Upper lobe of left lung (tissue), 6 donors: Measurements from ENCODE around the gene UGDH. TPM values are rescaled to one million over a fixed set of nuclear protein-coding genes. Genes with fewer than 3 reads are reported as not detected.

Experiments
- ATAC-seq, 2 donors: fragments of 200-7000 bp; cut with Tn5 transposase; one replicate each; pipeline ENCODE4 v1.9.1; 2022; ENCODE audit warnings: mild to moderate bottlenecking in 2 of 2, moderate library complexity in 2 of 2; ENCODE audit not compliant: low FRiP score in 2 of 2
- DNase-seq, 2 donors: peaks; one replicate each; pipeline ENCODE4 v3.0.0-alpha.2; 2019 to 2020
- H3K27ac ChIP-seq, 4 donors: fragments of 200-600 bp; sonication (generic); one replicate each; pipeline ENCODE4 v1.5.1; 2016 to 2019
- H3K27me3 ChIP-seq, 4 donors: fragments of 200-600 bp; sonication (generic); one replicate each; pipeline ENCODE4 v1.5.1; 2017 to 2019
- H3K36me3 ChIP-seq, 4 donors: fragments of 200-600 bp; sonication (generic); one replicate each; pipeline ENCODE4 v1.5.1; 2016 to 2019
- H3K4me1 ChIP-seq, 4 donors: fragments of 200-600 bp; sonication (generic); one replicate each; pipeline ENCODE4 v1.5.1; 2018 to 2019
- H3K4me3 ChIP-seq, 4 donors: fragments of 200-600 bp; sonication (generic); one replicate each; pipeline ENCODE4 v1.5.1; 2017 to 2019; ENCODE audit warnings: mild to moderate bottlenecking in 2 of 4, moderate library complexity in 1 of 4
- H3K9me3 ChIP-seq, 4 donors: fragments of 200-600 bp; sonication (generic); one replicate each; pipeline ENCODE4 v1.5.1; 2018 to 2019
- EP300 ChIP-seq, 4 donors: sonication (generic); formaldehyde crosslinking; IDR thresholded peaks; one replicate each; pipeline ENCODE4 v1.5.1; 2017; ENCODE audit warnings: antibody characterized with exemption in 4 of 4, control low read depth in 2 of 4
- POLR2A ChIP-seq, 4 donors: fragments of 450-650 bp; IDR thresholded peaks; one replicate each; pipeline ENCODE4 v1.5.1; 2016 to 2017; ENCODE audit warnings: antibody characterized with exemption in 4 of 4, mild to moderate bottlenecking in 2 of 4
- POLR2AphosphoS5 ChIP-seq, 2 donors: sonication (generic); formaldehyde crosslinking; IDR thresholded peaks; one replicate each; pipeline ENCODE4 v1.5.1; 2017; ENCODE audit warnings: antibody characterized with exemption in 2 of 2
- WGBS, 2 donors: methylation state at CpG; one replicate each; pipeline ENCODE4 v1.1.5; 2017 to 2018; 5-methylcytosine and 5-hydroxymethylcytosine counted together
- total RNA-seq, 6 donors: library from RNA; depleted of rRNA in 4 of 6; stranded (reverse); fragments of >200 nt in 4 of 6; gene quantifications; one replicate each; pipeline versions ENCODE4 v1.1.0 to v1.2.1, GENCODE V29; 2016 to 2021
- TF ChIP-seq, protein P1 (sequence below), 6 experiments: fragments of 450-650 bp in 4 of 6; fragments of 200-600 bp in 2 of 6; sonication (generic) in 2 of 6; IDR thresholded peaks; one replicate each; pipeline ENCODE4 v1.5.1; 2016 to 2019; ENCODE audit warnings: antibody characterized with exemption in 6 of 6
- donor health status: DM: no; HTN: no; CAD: no; lungs with moderate emphysema.
- donor health status: DM: no; HTN: yes; CAD: no; lungs with severe emphysema.

UGDH gene
- total RNA-seq, 6 donors from 2014 or later = 30.9 to 115 (median 56.9) TPM

DNA sequence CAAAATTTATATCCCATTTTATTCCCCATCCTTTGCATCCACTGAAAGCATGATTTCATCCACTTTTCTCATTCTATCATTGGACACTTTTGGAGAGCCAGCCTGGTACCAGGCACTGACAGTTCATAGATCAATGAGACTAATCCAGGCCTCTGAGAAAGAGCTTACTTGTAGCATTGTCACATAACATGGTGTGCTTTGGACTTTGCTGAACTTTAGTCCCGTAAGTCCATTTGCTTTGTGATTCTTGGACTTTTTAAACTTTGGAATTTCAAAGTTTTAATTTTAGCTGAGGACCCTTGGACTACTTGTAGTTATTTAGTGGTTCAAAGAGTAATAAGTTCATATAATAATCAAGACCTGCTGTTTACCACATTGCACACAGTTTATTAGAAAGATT lies 56.8 kb downstream of the UGDH start:
- 96 to 100% methylated on average over 1 of the region's 1 CpG for WGBS, 2 donors

DNA sequence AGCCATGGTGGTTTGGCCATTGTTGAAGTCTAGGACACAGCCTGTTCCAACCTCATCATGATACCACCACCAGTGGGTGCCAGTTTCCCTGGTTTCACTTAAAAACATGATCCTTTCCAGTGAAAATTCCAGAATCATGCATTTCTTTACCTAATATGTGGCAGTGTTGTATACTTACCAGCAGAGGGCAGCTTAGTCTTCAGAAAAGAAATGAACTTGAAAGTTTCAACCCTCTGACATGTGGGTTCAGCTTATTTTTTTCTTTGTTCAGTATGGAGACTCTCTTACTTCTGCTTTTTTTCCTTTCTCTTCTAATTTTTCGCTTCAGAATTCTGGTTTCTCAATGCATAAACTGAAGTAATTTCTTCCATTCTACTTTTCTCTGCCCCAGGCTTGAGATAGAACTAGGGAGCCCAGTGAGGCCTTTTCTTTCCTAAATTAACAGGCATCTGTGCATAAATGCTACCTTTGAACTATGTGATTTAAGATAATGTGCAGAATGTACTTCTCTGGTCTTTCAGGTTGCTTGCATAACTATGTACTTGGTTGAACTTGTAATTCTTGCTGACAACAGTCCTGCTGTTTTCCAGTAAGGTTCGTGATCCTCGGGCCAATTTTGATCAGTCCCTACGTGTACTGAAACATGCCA lies 57.7 kb downstream of the UGDH start:
- H3K27me3 ChIP-seq = no peaks in the 10 kb centered on the region
- H3K36me3 ChIP-seq = peaks cover 0 to 39% (median 8%) of the 10 kb centered on the region in 4 donors
- TF ChIP-seq EP300 (IDR thresholded peaks at IDR 0.05) (no peak), POLR2A (IDR thresholded peaks at IDR 0.05) (no peak), POLR2AphosphoS5 (IDR thresholded peaks at IDR 0.05) (no peak)
- TF ChIP-seq, protein P1, sequence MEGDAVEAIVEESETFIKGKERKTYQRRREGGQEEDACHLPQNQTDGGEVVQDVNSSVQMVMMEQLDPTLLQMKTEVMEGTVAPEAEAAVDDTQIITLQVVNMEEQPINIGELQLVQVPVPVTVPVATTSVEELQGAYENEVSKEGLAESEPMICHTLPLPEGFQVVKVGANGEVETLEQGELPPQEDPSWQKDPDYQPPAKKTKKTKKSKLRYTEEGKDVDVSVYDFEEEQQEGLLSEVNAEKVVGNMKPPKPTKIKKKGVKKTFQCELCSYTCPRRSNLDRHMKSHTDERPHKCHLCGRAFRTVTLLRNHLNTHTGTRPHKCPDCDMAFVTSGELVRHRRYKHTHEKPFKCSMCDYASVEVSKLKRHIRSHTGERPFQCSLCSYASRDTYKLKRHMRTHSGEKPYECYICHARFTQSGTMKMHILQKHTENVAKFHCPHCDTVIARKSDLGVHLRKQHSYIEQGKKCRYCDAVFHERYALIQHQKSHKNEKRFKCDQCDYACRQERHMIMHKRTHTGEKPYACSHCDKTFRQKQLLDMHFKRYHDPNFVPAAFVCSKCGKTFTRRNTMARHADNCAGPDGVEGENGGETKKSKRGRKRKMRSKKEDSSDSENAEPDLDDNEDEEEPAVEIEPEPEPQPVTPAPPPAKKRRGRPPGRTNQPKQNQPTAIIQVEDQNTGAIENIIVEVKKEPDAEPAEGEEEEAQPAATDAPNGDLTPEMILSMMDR (IDR thresholded peaks at IDR 0.05) = peak; percentile 64 to 87 (median 78)
- no peak overlapping the region for H3K4me3 ChIP-seq
- H3K9me3 ChIP-seq = no peaks in the 10 kb centered on the region
- H3K27ac ChIP-seq = peak overlapping the region in 2 of 4 donors; percentile 6 to 59
- peak in 1 of 2 donors; percentile 28 for DNase-seq
- 64 to 65% methylated on average over 4 of the region's 4 CpGs for WGBS, 2 donors
- H3K4me1 ChIP-seq = peaks cover 0 to 9% (median 2%) of the 10 kb centered on the region in 4 donors
- ATAC-seq = peak; percentile 82 to 95

More for the DNA sequence above, 56.8 kb downstream of the UGDH start:
- Histone ChIP-seq H3K27ac (no peak overlapping the region), H3K4me1 (peaks cover 0 to 9% (median 2%) of the 10 kb centered on the region in 4 donors), H3K36me3 (peaks cover 0 to 30% (median 4%) of the 10 kb centered on the region in 4 donors), H3K9me3 (no peaks in the 10 kb centered on the region), H3K4me3 (no peak overlapping the region), H3K27me3 (no peaks in the 10 kb centered on the region)
- DNase-seq = no peak
- no peak for ATAC-seq
- no peak for TF ChIP-seq POLR2AphosphoS5 (IDR thresholded peaks at IDR 0.05)
- TF ChIP-seq POLR2A (IDR thresholded peaks at IDR 0.05) = no peak
- TF ChIP-seq EP300 (IDR thresholded peaks at IDR 0.05) = no peak
- TF ChIP-seq, protein P1 (IDR thresholded peaks at IDR 0.05) = no peak

DNA sequence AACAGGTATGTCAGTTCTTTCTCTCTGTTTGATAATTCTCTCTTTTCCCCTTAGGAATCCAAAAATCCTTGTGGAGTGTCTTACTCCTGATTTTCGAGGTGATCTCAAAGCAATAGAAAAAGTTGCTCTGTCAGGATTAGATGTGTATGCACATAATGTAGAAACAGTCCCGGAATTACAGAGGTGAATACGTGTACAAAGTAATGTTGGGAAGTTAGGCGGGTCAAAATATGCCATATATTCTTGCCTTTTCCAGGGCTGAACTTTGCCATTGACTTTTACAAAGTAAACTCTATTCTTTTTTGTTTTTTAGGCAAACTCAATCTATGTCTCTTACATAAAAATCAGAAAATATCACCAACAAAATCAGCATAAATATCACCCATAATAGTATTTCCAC lies 59.8 kb downstream of the UGDH start:
- H3K4me3 ChIP-seq = no peak overlapping the region
- peaks cover 0 to 9% (median 2%) of the 10 kb centered on the region in 4 donors for H3K4me1 ChIP-seq
- TF ChIP-seq POLR2A (IDR thresholded peaks at IDR 0.05) (no peak), EP300 (IDR thresholded peaks at IDR 0.05) (no peak), POLR2AphosphoS5 (IDR thresholded peaks at IDR 0.05) (no peak)
- TF ChIP-seq, protein P1 (IDR thresholded peaks at IDR 0.05) = no peak
- H3K27ac ChIP-seq = no peak overlapping the region
- DNase-seq (no peak), ATAC-seq (no peak)
- H3K36me3 ChIP-seq = peaks cover 6 to 45% (median 17%) of the 10 kb centered on the region in 4 donors
- no peaks in the 10 kb centered on the region for H3K27me3 ChIP-seq
- no peaks in the 10 kb centered on the region for H3K9me3 ChIP-seq
- 90 to 93% methylated on average over 4 of the region's 4 CpGs for WGBS, 2 donors

DNA sequence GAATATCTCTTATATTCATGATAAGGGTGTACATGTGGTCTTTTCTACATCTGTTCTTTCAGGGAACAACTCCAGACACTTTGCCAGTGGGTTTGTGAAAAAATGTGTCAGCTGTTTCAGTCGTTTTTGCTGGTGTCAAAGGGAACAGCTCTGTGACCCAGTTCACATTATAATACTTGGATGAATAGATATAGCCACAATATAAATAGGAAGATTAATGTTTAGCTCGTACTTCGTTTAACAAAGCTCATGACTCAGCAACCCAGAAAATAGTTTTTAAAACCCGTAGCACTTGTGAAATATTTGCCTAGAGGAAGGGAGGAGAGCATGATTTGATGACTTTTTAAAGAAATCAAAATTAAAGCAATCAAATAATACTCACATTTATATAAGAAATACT lies 60.5 kb downstream of the UGDH start:
- TF ChIP-seq POLR2AphosphoS5 (IDR thresholded peaks at IDR 0.05) (no peak), POLR2A (IDR thresholded peaks at IDR 0.05) (no peak), EP300 (IDR thresholded peaks at IDR 0.05) (no peak)
- TF ChIP-seq, protein P1 (IDR thresholded peaks at IDR 0.05) = no peak
- Histone ChIP-seq H3K9me3 (no peaks in the 10 kb centered on the region), H3K27ac (no peak overlapping the region), H3K27me3 (no peaks in the 10 kb centered on the region), H3K4me3 (no peak overlapping the region), H3K4me1 (peaks cover 0 to 9% (median 2%) of the 10 kb centered on the region in 4 donors), H3K36me3 (peaks cover 6 to 44% (median 16%) of the 10 kb centered on the region in 4 donors)
- 48 to 57% methylated on average over 4 of the region's 4 CpGs for WGBS, 2 donors
- ATAC-seq = no peak
- no peak for DNase-seq
